AG09309 (cell line): ENCODE measurements around the gene FABP2.
"Not testable (repeated sequence)": the region's sequence is repeated elsewhere in the genome, so short reads cannot be mapped to it uniquely, and the experiment has no call there.

ENCODE experiments used
- DNase-seq: peaks from one replicate; pipeline ENCODE4 v3.0.0-alpha.2; 2010; ENCODE audit warnings: low read depth
- H3K4me3 ChIP-seq: 2 replicates; pipeline ENCODE4 v1.5.1; 2011; ENCODE audit warnings: mild to moderate bottlenecking, low read depth, low read length, moderate library complexity; ENCODE audit not compliant: control insufficient read depth
- CTCF ChIP-seq: IDR thresholded peaks from 2 replicates; pipeline ENCODE4 v1.5.1; 2011; ENCODE audit warnings: mild to moderate bottlenecking, low read depth, low read length, inconsistent platforms; ENCODE audit not compliant: insufficient read depth, control insufficient read depth; ENCODE audit errors: missing control alignments

FABP2 gene

GRCh38 chr4:119321921-119322687, at the start of gene FABP2:
Gene FABP2 (minus strand): TSS chr4:119322138. CDS start chr4:119322102, 36 bp downstream.
- DNase-seq, result no peak
- TF ChIP-seq CTCF, result no peak
- H3K4me3 ChIP-seq, result no peak within 1 kb of the TSS

DNA sequence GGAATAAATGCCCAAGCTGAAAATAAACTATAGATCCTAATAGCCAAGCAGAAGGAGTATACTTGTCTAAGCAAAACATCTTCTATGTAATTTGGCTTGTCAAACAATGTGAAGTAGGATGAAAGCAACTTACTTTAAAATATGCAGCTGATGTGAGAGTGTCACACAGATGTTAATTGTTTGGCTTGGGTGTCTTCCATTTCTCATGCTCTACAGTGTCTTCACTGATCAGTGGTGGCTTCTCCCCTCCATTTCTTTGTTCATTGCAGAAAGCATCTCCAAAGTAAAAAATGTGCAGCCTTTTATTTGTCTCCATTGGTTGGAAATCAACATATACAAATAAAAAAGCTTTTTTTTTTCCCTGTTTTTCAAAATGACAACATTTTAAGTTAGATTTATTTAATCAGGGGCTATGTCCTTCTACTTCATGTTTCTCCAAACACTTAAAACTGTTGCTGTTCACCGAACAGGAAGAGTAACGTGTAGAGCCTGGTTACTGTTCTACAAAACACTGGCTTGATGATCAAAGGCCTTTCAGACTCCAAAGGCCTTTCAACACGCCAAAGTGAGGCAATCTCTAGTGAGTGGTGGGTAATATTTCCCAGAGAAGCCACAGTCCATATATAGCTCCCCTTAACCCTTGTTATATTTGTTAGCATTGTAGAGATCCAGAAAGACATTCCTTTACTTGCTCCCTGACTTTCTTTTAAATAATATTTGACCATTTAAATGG, 49.2 kb upstream of the FABP2 start:
- H3K4me3 ChIP-seq, DNase-seq: not testable (repeated sequence)

DNA sequence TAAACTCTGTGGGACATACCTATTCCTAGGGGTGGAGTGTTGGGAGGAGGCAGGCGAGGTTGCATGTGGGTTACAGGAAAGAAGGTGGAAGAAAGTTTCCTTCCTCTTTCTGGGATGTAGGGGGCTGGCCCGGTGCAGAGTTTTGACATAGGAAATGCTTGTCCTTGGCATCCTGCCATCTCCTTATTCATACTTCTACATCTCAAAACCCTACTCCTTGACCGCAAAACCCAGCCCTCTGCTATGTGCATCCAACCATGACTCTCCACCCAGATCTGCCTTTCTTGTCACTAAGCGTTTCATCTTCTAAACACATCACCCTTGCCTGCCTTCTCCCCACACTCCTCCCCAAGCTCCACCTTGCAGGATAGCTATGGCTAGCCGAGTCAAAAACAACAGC, 48.5 kb upstream of the FABP2 start:
- H3K4me3 ChIP-seq, DNase-seq: not testable (repeated sequence)

DNA sequence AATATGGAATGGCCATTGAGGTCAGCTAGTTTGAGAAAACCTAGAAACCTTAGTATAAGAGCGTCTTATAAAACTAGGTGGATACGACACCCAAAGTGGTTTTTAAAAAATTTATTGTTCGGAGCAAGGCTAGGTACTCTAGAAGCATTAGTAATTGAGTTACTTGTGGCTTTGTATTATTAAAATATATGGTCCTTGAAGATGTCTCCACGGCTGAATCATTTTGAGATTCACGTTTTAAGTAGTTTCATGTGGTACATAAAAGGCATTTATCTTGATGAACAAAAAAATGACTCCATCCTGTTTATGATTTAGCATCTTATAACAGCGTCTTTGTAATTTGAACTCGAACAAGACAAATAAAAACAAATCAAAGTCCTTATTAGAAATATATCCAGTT, 44.9 kb upstream of the FABP2 start:
- H3K4me3 ChIP-seq, DNase-seq: not testable (repeated sequence)

DNA sequence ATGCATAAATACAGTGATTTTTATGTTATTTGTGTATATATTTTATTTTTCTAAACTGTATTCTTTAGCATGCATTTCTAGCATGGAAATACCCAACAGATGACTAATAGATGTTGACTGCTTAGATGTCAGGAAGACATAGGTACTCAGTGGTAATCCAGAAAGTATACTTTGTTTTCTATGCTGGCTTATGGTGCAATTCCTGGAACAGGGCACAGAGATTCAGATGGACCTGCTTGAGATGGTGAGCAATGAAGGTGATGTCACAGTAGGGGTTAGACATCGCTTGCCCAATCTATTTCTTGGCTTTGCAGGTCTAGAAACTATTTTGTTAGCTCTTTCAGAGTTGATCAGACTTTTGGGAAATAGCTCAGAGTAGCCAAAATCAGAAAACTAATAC, 42.3 kb upstream of the FABP2 start:
- not testable (repeated sequence) for DNase-seq, H3K4me3 ChIP-seq

- not testable (repeated sequence) for DNase-seq, H3K4me3 ChIP-seq
Measured at GRCh38 chr4:119363372-119363771, 41.4 kb upstream of the FABP2 start.

DNA sequence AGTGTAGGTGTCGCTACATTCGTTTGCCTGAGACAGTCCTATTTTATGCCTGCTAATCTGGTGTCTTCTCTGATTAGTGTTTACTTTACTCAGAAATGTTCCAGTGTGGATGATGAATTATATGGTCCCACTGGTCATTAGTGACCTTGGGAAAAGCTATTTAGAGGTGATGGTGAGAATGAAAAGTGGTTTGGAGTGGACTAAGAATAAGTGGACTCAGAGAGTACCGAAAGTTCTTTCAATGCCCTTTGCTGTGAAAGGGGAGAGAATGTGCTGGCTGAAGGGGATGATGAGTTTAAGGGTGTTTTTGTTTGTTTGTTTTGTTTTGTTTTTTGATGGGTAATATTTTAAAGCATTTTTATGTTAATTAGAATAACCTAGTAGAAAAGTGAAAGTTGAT, 40.5 kb upstream of the FABP2 start:
- not testable (repeated sequence) for H3K4me3 ChIP-seq

DNA sequence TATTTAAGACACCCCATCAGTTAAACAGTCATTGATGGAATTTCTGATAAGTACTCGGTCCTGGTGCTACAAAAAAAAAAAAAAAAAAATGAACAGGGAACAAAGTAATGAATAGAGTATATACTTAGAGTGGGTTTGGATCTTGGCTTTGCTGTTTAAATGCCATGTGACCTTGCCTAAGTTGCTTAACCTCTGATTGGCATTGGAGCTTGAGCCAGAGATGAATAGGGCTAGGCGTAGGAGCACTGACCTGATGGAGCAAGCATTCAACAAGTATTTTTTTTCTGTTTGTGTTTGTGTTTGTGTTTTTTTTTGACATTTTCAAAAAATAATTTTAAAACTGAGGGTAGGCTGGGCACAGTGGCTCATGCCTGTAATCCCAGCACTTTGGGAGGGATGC, 37.9 kb upstream of the FABP2 start:
- not testable (repeated sequence) for H3K4me3 ChIP-seq, DNase-seq

More for the DNA sequence above, 40.5 kb upstream of the FABP2 start:
- DNase-seq, result not testable (repeated sequence)

- H3K4me3 ChIP-seq, DNase-seq: not testable (repeated sequence)
Measured at GRCh38 chr4:119356796-119357195, 34.9 kb upstream of the FABP2 start.

- DNase-seq, H3K4me3 ChIP-seq: not testable (repeated sequence)
Measured at GRCh38 chr4:119356041-119356440, 34.1 kb upstream of the FABP2 start.

GRCh38 chr4:119353364-119353763, 31.4 kb upstream of the FABP2 start:
- not testable (repeated sequence) for DNase-seq, H3K4me3 ChIP-seq

DNA sequence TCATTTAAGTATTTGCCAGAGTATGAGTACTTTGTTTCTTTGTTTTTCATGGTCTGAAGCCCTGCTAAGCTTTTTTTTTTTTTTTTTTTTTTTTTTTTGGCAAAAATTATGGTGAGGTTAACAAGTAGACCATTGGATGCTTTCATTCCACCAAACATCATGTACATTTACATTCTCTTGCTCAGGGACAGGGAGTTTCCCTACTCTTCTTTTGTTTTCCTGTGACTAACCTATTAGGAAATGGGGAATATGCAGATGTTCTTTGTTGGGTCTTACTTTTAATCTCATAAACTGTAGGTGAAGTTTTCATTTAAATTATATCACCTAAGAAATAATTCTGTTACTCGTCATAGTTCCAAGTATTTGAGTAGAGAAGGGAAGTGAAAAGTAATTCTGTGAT, 26.2 kb upstream of the FABP2 start:
- DNase-seq, H3K4me3 ChIP-seq: not testable (repeated sequence)

- not testable (repeated sequence) for DNase-seq
Measured at GRCh38 chr4:119343293-119343692, 21.4 kb upstream of the FABP2 start.

DNA sequence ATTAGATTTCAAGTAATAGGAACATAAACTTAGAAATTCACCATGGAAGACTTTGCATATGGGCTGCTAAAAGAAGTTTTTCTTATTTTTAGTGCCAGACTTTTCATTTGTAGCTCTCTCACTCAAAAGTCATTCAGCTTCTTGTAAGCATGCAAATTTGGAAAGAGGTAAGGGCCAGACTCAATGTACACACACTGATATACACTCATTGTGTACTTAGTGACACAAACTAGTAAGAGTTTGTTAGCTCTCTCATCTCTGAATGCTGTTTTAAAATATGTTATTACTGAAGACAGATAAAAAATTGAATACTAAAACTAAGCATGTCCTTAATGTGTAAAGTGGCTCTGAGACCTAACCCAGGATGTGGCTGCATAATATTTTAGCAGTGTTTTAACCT, 18.0 kb upstream of the FABP2 start:
- DNase-seq, result not testable (repeated sequence)

More at GRCh38 chr4:119343293-119343692, 21.4 kb upstream of the FABP2 start:
- not testable (repeated sequence) for H3K4me3 ChIP-seq

More for the DNA sequence above, 18.0 kb upstream of the FABP2 start:
- H3K4me3 ChIP-seq, result not testable (repeated sequence)
